Activated CD4-positive, alpha-beta T cell treated with anti-CD3 and anti-CD28 coated beads for 48 hours (primary cell): Measurements from ENCODE around the gene CLIC5.

ENCODE experiments used
- DNase-seq: peaks from one replicate; pipeline ENCODE4 v3.0.0-alpha.2; 2020

The CLIC5 gene

GRCh38 chr6:45835721-45836437 lies 179.8 kb downstream of the CLIC5 start:
- DNase-seq, result no peak

GRCh38 chr6:45832063-45832462 lies 183.6 kb downstream of the CLIC5 start:
- DNase-seq, result no peak
